ENCODE data around the gene ST7L.

Gene ST7L

GRCh38 chr1:112544751-112545150 lies 74.2 kb downstream of the ST7L start:
- Histone ChIP-seq H3K79me2 (ENCODE audit: low read length) (no peaks in the 10 kb centered on the region), H3K4me1 (ENCODE audit: low read length) (no peaks in the 10 kb centered on the region), H4K20me1 (ENCODE audit: insufficient read depth, low read length) (no peaks in the 10 kb centered on the region), H3K4me2 (ENCODE audit: low read depth, low read length) (no peak overlapping the region), H2AFZ (ENCODE audit: low read length) (no peak overlapping the region), H3F3A (ENCODE audit: insufficient read depth, low read length) (no peaks in the 10 kb centered on the region), H3K9me3 (replicated peaks; ENCODE audit: insufficient read depth, low read length) (no peaks in the 10 kb centered on the region), H3K4me3 (ENCODE audit: low read length) (no peak overlapping the region), H3K36me3 (replicated peaks; ENCODE audit: insufficient read depth, low read length) (no peaks in the 10 kb centered on the region), H3K27ac (ENCODE audit: low read length) (no peak overlapping the region), H3K27me3 (replicated peaks; ENCODE audit: insufficient read depth, low read length) (no peaks in the 10 kb centered on the region), H3K9ac (ENCODE audit: low read length) (no peak overlapping the region), H3K9me2 (replicated peaks; ENCODE audit: insufficient read depth, low read length) (no peaks in the 10 kb centered on the region)
- DNase-seq, result no peak
- TF ChIP-seq EZH2phosphoT487 (IDR thresholded peaks at IDR 0.05; ENCODE audit: low read length) (no peak), CTCF (IDR thresholded peaks at IDR 0.05; ENCODE audit: low read length) (no peak), EZH2 (optimal IDR thresholded peaks at IDR 0.05; ENCODE audit: low read depth, low read length) (no peak)

- Histone ChIP-seq H3K9me3 (replicated peaks; ENCODE audit: insufficient read depth, low read length) (no peaks in the 10 kb centered on the region), H3K27ac (ENCODE audit: low read length) (no peak overlapping the region), H4K20me1 (ENCODE audit: insufficient read depth, low read length) (no peaks in the 10 kb centered on the region), H3K79me2 (ENCODE audit: low read length) (no peaks in the 10 kb centered on the region), H3K9ac (ENCODE audit: low read length) (no peak overlapping the region), H3F3A (ENCODE audit: insufficient read depth, low read length) (no peaks in the 10 kb centered on the region), H3K4me3 (ENCODE audit: low read length) (no peak overlapping the region), H3K27me3 (replicated peaks; ENCODE audit: insufficient read depth, low read length) (no peaks in the 10 kb centered on the region), H3K36me3 (replicated peaks; ENCODE audit: insufficient read depth, low read length) (no peaks in the 10 kb centered on the region), H3K4me2 (ENCODE audit: low read depth, low read length) (no peak overlapping the region), H2AFZ (ENCODE audit: low read length) (no peak overlapping the region), H3K9me2 (replicated peaks; ENCODE audit: insufficient read depth, low read length) (no peaks in the 10 kb centered on the region), H3K4me1 (ENCODE audit: low read length) (no peaks in the 10 kb centered on the region)
- TF ChIP-seq CTCF (IDR thresholded peaks at IDR 0.05; ENCODE audit: low read length) (no peak), EZH2 (optimal IDR thresholded peaks at IDR 0.05; ENCODE audit: low read depth, low read length) (no peak), EZH2phosphoT487 (IDR thresholded peaks at IDR 0.05; ENCODE audit: low read length) (no peak)
- DNase-seq, result no peak
These were observed 74.8 kb downstream of the ST7L start for GRCh38 chr1:112544011-112544688.

GRCh38 chr1:112542206-112542973 lies 76.6 kb downstream of the ST7L start:
- no peak for DNase-seq
- Histone ChIP-seq H2AFZ (ENCODE audit: low read length) (no peak overlapping the region), H3K9me3 (replicated peaks; ENCODE audit: insufficient read depth, low read length) (no peaks in the 10 kb centered on the region), H3K9ac (ENCODE audit: low read length) (no peak overlapping the region), H3K4me1 (ENCODE audit: low read length) (no peaks in the 10 kb centered on the region), H3K9me2 (replicated peaks; ENCODE audit: insufficient read depth, low read length) (no peaks in the 10 kb centered on the region), H3K27me3 (replicated peaks; ENCODE audit: insufficient read depth, low read length) (no peaks in the 10 kb centered on the region), H3F3A (ENCODE audit: insufficient read depth, low read length) (no peaks in the 10 kb centered on the region), H3K79me2 (ENCODE audit: low read length) (no peaks in the 10 kb centered on the region), H4K20me1 (ENCODE audit: insufficient read depth, low read length) (no peaks in the 10 kb centered on the region), H3K4me3 (ENCODE audit: low read length) (no peak overlapping the region), H3K36me3 (replicated peaks; ENCODE audit: insufficient read depth, low read length) (no peaks in the 10 kb centered on the region), H3K27ac (ENCODE audit: low read length) (no peak overlapping the region), H3K4me2 (ENCODE audit: low read depth, low read length) (no peak overlapping the region)
- no peak for TF ChIP-seq EZH2 (optimal IDR thresholded peaks at IDR 0.05; ENCODE audit: low read depth, low read length)
- TF ChIP-seq CTCF (IDR thresholded peaks at IDR 0.05; ENCODE audit: low read length), result no peak
- TF ChIP-seq EZH2phosphoT487 (IDR thresholded peaks at IDR 0.05; ENCODE audit: low read length), result no peak
